ENCODE measurements around the gene DACH1. TPM values are rescaled to one million over a fixed set of nuclear protein-coding genes. Genes with fewer than 3 reads are reported as not detected.
"Not testable (repeated sequence)": the region's sequence is repeated elsewhere in the genome, so short reads cannot be mapped to it uniquely, and the experiment has no call there.

DACH1 gene
- total RNA-seq, 1 donor from 2014 or later = 0.05 TPM

- DNase-seq (ENCODE audit: low read depth) = no peak
These were observed 38.4 kb downstream of the DACH1 start for GRCh38 chr13:71828564-71828963.

DNA sequence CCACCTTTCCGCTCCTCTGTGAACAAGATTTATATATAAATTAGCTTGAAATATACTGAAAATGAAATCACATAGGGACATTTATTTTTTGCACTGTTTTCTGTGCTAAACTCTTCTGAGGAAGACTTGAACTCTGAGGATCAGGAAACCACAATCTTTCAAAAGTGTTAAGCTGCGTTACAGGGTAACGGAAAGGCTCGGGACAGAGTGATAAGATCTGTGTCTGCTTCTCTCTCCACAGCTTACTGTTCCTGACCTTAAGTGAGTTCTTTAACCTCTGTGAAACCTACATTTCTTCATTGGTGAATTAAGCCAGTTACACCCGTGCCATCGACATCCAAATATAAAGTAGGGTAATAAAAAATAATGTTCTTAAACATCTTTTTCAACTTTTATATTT is 38.9 kb downstream of the DACH1 start:
- DNase-seq (ENCODE audit: low read depth) = no peak

DNA sequence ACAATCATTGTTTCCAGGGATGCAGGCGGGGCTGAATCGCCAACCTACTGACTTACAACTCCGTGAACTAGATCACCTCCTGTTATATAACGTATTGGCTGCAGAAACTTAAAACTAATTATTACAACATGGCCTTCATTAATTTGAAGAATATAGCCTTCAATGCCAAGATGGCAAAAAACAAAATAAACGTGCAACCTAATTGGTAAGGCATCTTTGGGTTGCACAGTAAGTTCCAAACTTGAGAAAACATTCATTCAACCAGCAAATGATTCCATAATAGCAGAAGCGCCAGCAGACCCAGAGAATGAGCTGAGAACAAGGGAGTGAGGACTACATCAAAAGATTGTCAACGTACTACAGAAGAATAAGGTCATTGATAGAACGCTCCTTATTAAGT is 39.8 kb downstream of the DACH1 start:
- no peak for DNase-seq (ENCODE audit: low read depth)

- no peak for DNase-seq (ENCODE audit: low read depth)
These were observed 46.3 kb downstream of the DACH1 start for GRCh38 chr13:71820699-71821098.

DNA sequence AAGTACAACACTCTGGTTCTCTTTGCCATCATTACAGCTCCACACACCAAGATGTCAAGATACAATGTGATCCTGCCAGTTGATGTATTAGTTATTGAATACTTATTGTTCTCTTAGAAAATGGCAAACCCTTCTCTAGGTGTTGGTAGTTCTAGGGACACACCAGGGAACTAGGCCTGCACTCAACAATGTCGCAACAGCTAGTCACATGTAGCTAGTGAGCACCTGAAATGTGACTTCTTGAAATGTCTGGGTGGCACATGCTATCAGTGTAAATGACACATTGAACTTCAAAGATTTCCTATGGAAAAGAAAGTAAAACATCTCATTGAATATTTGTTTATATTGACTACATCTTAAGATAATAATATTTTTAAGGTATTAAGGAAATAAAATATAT is 49.7 kb downstream of the DACH1 start:
- DNase-seq (ENCODE audit: low read depth) = no peak

GRCh38 chr13:71814806-71815360 is 52.1 kb downstream of the DACH1 start:
- no peak for DNase-seq (ENCODE audit: low read depth)

GRCh38 chr13:71813187-71813586 is 53.8 kb downstream of the DACH1 start:
- no peak for DNase-seq (ENCODE audit: low read depth)

GRCh38 chr13:71811344-71811743 is 55.7 kb downstream of the DACH1 start:
- no peak for DNase-seq (ENCODE audit: low read depth)

DNA sequence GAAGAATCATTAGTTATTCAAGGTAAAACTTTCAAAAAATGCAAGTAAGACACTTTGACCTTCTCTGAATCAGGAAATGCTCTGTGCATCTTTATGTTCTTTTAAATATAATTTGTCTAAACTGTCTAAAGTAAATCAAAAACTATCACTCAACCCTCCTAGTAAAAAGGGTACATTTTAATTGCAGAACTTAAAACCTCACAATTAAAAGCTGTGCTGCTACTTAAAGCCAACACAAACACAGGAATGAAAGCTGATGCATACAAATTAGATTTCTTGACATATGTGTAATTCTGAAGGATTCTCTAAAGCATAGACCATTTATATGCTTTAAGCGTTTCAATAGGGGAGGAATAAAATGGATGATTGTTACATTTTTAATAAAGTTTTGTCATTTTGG is 58.3 kb downstream of the DACH1 start:
- DNase-seq (ENCODE audit: low read depth) = no peak

GRCh38 chr13:71806886-71807285 is 60.1 kb downstream of the DACH1 start:
- no peak for DNase-seq (ENCODE audit: low read depth)

GRCh38 chr13:71803066-71803465 is 63.9 kb downstream of the DACH1 start:
- DNase-seq (ENCODE audit: low read depth) = no peak

GRCh38 chr13:71801781-71802180 is 65.2 kb downstream of the DACH1 start:
- DNase-seq (ENCODE audit: low read depth) = no peak

GRCh38 chr13:71801165-71801760 is 65.7 kb downstream of the DACH1 start:
- no peak for DNase-seq (ENCODE audit: low read depth)

DNA sequence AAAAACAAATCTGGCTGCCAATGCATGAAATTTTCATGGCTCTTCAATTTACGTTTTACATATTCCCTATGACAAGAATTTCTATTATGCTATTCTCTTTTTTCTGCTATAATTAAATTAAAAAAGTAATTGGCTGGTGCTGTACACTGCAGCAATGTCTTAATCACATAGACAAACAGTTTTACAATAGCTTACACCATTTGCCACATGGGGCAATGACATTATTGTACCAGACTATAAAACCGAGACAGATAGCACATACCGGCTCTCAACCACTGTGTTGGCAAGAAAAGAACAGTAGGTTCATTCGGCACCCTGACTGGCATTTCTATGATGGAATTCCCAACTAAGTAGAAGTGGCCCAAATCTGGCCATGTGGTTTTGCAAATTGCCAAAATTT is 67.7 kb downstream of the DACH1 start:
- no peak for DNase-seq (ENCODE audit: low read depth)

GRCh38 chr13:71798707-71799106 is 68.3 kb downstream of the DACH1 start:
- DNase-seq (ENCODE audit: low read depth) = peak; percentile 3

DNA sequence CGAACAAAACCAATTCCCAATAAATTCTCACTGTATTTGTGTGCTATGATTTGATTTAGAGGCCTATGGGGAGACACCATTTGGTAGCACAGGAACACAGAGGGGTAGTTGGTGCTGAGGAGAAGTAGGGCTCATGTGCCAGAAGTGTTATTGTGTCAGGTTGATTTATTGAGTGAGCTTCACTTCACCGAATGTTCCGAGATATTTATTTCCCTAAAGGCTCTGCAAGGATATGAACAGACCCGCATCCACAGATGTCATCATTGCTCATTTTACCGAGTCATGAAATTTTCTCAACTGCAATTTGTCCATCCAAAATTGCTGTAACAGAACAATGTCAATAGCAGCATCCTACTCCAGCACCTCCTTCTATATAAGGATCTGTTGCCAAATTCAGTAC is 69.5 kb downstream of the DACH1 start:
- no peak for DNase-seq (ENCODE audit: low read depth)

DNA sequence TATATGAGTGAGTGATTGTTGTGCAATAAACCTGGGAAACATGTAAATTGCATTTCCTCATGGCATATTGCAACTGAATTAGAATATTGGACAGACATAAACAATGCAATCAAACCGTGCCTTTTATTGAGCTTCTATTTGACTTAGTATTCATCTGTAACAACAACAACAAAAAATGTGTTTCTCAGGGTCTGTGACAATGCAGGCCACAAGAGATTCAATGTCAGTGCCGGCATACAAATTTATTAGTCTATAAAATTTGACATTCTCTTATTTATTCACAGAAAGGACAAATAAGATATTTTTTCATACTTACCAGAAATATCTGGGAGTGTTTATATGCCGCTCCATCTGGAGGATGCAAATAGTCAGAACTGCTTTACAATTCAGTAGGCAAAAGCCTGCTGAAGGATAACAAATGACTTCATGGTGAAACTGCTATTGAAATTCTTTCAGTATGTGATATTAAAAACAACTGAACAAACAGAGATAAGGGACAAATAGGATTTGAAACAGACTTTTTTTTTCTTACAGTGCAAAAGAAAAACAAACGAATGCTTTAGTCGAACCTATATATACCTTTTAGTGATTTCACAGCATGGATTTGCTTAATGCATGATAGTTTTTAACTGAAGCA is 77.2 kb downstream of the DACH1 start:
- DNase-seq (ENCODE audit: low read depth) = no peak

- no peak for DNase-seq (ENCODE audit: low read depth)
These were observed 78.0 kb downstream of the DACH1 start for GRCh38 chr13:71789037-71789436.

DNA sequence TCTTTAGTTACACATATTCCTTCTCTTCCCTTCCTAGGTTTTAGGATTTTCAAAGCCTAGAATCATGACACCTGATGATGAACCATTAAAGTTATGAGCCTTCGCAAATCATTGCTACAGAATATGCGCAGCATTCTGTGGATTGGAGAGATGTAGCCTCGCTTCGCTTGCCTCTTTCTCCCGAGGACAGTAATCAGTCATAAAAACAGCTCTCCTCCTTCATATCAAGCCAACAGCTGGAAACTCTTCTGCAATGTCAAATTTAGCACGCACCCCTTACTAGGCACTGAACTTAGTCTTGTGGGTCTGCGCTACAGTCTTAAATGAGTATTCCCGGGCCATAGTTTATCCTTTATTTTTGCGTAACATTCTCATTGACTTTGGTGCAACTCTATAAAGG is 79.6 kb downstream of the DACH1 start:
- DNase-seq (ENCODE audit: low read depth) = no peak

GRCh38 chr13:71786875-71787274 is 80.1 kb downstream of the DACH1 start:
- no peak for DNase-seq (ENCODE audit: low read depth)

GRCh38 chr13:71785361-71785760 is 81.6 kb downstream of the DACH1 start:
- DNase-seq (ENCODE audit: low read depth) = no peak

GRCh38 chr13:71780546-71780945 is 86.5 kb downstream of the DACH1 start:
- DNase-seq (ENCODE audit: low read depth) = no peak

GRCh38 chr13:71778998-71779397 is 88.0 kb downstream of the DACH1 start:
- not testable (repeated sequence) for DNase-seq (ENCODE audit: low read depth)

- no peak for DNase-seq (ENCODE audit: low read depth)
These were observed 91.0 kb downstream of the DACH1 start for GRCh38 chr13:71775966-71776365.

All from renal cortical epithelial cell (primary cell).